Muscle layer of colon (tissue), 2 donors: ENCODE measurements around the gene ENDOU.

ENCODE experiments used
- H3K27ac ChIP-seq: one replicate; pipeline ENCODE4 v1.7.0; 2013; ENCODE audit warnings: low read depth, mild to moderate bottlenecking, low read length, moderate library complexity
- H3K27me3 ChIP-seq, 2 donors: one replicate each; pipeline ENCODE4 v1.7.0; 2013; ENCODE audit warnings: low read length in 2 of 2, mild to moderate bottlenecking in 2 of 2; ENCODE audit not compliant: insufficient read depth in 2 of 2, control insufficient read depth in 1 of 2
- H3K36me3 ChIP-seq: one replicate; pipeline ENCODE4 v1.7.0; 2013; ENCODE audit warnings: mild to moderate bottlenecking, low read length; ENCODE audit not compliant: insufficient read depth
- H3K4me1 ChIP-seq: one replicate; pipeline ENCODE4 v1.7.0; 2013; ENCODE audit warnings: mild to moderate bottlenecking, low read length; ENCODE audit not compliant: insufficient read depth
- H3K4me3 ChIP-seq, 2 donors: one replicate each; pipeline ENCODE4 v1.7.0; 2013; ENCODE audit warnings: low read length in 2 of 2, low read depth in 1 of 2, mild to moderate bottlenecking in 1 of 2, moderate library complexity in 1 of 2
- H3K9ac ChIP-seq: one replicate; pipeline ENCODE4 v1.7.0; 2013; ENCODE audit warnings: low read length
- H3K9me3 ChIP-seq: one replicate; pipeline ENCODE4 v1.7.0; 2013; ENCODE audit warnings: mild to moderate bottlenecking, low read length
- donor health status: abdominal sarcoma.
- donor health status: Adenocarcinoma of cecum.

ENDOU gene

DNA sequence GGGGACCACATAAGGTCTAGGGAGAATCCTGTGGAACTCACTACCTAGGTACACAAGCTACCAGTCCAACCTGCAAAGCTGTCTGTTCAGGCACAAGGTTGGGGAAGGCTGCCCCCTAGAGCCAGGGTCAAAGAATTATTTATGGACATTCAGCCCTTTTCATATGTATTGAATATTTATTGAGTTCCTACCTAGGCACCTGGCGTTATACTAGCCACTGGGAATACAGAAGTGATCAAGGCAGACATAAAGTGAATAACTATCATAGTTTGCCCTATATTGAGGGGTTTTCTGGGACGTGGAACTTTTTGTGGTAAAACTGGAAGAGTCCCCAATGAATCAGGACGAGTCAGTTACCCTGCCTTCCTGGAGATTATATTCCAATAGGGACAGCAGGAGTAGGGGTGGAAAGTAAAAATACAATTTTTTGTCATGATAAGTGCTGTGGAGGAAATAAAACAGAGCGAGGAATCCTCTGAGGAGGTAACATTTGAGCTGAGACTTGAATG, 42.0 kb upstream of the ENDOU start:
- no peaks in the 10 kb centered on the region for H3K36me3 ChIP-seq

DNA sequence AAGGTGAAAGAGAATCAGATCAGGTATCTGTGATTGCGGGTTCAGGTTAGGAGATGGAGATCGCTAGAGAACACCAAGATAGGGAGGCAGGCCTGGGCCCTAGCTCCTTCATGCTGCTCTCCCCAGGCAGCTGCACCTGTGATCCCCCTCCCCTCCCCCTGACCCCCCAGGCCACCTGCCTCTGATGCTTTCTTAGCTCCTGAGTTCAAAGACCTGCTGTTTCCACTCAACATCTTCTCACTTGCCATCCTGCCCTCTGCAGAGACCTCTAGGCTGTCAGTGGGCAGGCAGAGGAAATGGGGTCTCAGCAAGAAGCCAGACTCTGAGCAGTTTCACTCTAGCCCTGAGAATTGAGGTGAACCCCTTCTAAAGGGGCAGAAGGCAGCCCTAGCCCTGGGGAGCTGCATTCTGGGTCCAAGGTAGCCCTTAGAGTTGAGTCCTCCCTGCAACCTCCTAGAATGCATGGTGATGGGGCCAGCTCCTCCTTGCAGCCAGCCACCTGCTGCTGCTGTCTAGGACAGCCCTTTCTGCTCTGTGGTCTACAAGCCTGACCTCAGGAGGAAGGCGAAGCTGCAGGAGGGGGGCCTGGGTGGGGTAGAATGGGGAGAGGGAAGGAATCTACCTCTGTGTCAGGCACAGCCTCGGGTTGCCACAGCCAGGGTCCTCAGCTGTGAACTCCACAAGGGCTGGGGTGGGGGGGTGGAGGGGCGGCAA, 41.4 kb upstream of the ENDOU start:
- H3K27ac ChIP-seq, result no peak overlapping the region

More for the DNA sequence above, 42.0 kb upstream of the ENDOU start:
- Histone ChIP-seq H3K9ac (no peak overlapping the region), H3K27me3 (no peaks in the 10 kb centered on the region), H3K4me3 (no peak overlapping the region), H3K4me1 (peaks cover 24% of the 10 kb centered on the region), H3K27ac (no peak overlapping the region), H3K9me3 (no peaks in the 10 kb centered on the region)

DNA sequence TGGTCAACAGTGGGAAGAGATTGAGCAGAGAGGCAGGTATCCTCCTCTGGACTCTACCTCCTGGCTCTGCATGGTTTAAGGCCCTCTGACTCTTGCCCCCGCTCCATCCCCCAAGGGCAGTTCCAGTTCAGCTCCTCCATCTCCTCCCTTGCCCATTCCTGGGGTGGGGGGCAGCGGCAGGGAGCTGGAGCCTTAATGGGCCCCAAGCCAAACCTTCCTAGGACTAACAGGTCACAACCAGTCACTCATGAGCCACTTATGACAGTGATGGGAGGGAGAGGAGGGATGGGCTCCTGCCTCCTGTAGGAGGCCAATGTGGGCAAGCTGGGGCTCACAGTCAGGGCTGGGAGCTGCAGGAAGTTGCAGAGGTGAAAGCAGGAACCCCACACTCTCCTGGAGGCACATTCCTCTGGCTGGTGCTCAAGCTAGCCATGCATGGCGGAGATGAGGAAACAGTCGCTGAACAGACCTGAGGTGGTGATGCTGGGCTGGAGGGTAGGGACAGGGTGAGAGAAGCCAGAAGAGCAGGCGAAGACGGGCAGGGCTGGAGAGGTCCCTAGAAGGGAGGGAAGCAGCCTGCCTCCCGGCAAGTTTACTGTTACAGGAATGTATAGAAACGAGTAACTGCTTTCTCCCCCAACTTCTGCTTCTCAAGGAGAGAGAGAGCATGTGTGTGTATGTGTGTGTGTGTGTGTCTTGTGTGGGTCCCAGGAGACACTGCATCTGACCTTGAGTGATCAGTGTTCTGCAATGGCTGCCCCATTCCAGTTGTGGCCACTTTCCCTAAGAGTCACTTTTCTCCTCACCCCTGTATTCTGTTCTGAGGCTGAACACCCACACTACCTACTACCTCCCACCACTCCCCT, 38.4 kb upstream of the ENDOU start:
- Histone ChIP-seq H3K9me3 (no peaks in the 10 kb centered on the region), H3K27me3 (no peaks in the 10 kb centered on the region), H3K27ac (no peak overlapping the region), H3K36me3 (no peaks in the 10 kb centered on the region), H3K9ac (no peak overlapping the region), H3K4me3 (no peak overlapping the region), H3K4me1 (peaks cover 25% of the 10 kb centered on the region)

More for the DNA sequence above, 41.4 kb upstream of the ENDOU start:
- Histone ChIP-seq H3K36me3 (no peaks in the 10 kb centered on the region), H3K27me3 (no peaks in the 10 kb centered on the region), H3K4me3 (no peak overlapping the region), H3K9me3 (no peaks in the 10 kb centered on the region), H3K4me1 (peaks cover 23% of the 10 kb centered on the region), H3K9ac (no peak overlapping the region)

DNA sequence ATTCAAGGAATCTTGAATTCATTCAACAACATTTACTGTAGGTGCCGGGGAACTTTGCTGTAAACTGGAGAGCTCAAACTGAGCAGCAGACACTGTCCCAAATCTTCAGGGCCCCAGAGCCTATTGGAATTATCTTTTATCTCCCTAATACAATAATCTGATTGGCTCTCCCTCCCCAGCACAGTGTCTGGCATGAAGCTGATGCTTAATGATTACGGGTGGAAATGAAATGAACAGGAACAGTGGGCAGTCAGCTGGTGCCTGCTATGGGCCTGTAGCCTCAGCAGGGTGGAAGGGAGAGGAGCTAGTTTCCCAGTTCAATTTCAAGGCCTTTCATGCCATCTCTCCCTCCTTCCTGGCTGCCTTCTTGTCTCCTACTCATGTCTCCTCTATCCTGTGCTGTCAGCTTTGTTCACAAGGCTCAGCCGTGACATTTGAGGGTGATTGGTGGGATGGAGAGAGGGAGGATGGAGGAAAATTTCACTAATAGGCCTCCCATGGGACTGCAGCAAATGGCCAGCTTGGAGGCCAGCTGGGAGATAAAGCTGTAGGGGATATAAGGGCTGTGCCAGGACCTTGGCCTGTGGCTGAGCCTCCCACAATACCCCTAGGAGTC, 37.7 kb upstream of the ENDOU start:
- Histone ChIP-seq H3K27ac (no peak overlapping the region), H3K4me1 (peaks cover 32% of the 10 kb centered on the region), H3K9me3 (no peaks in the 10 kb centered on the region), H3K27me3 (no peaks in the 10 kb centered on the region), H3K36me3 (no peaks in the 10 kb centered on the region), H3K9ac (no peak overlapping the region), H3K4me3 (no peak overlapping the region)

DNA sequence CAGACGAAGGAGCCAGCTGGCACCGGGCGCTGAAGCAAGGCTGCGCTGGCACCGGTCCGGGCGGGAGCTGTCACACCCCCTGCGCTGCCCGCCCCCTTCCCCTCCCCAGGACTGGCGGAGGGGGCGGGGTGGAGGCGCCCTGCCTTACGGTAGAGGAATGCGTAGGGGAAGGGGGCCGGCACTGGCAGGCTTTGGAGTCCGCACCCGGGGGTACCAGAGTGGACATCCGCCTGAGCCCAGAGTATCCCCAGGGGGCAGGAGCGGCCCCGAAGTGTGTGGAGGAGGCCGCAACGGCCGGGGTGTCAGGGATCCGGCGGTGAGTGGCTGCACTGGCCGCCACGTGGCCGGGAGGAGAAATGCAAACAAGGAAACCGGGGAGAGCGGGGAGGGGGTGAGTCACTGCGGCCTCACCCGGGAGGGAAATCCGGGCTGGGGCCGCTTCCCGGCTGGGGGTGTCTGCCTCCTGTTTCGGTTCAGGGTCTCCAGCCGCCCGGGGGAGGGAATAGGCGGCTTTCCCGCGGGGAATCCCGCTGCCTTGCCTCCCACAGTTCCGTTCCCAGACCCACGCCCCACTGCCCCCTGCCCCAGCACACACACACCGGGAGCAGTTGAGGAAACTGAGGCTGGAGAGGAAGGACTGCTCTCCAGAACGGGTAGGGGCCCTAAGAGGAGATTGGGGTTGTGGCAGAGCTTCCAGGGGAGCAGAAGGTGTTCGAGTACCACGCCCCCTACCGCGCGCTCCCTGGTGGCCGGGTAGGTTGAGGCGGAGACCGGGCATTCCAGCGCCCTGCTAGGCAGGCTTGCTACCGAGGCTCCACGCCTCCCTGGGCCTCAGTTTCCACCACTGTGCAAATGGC, 33.8 kb upstream of the ENDOU start, which contains the start of gene RAPGEF3:
Gene RAPGEF3 (minus strand): TSS at position 47 of the 857 bp plus-strand sequence. CDS start 324 bp downstream, outside the sequence.
- Histone ChIP-seq H3K36me3 (no peaks in the 10 kb centered on the region), H3K4me3 (peak within 1 kb of the TSS; percentile 67 to 81), H3K27ac (peak within 1 kb of the TSS; percentile 66), H3K4me1 (peaks cover 37% of the 10 kb centered on the region), H3K9ac (peak within 1 kb of the TSS; percentile 53), H3K27me3 (no peaks in the 10 kb centered on the region), H3K9me3 (no peaks in the 10 kb centered on the region)

DNA sequence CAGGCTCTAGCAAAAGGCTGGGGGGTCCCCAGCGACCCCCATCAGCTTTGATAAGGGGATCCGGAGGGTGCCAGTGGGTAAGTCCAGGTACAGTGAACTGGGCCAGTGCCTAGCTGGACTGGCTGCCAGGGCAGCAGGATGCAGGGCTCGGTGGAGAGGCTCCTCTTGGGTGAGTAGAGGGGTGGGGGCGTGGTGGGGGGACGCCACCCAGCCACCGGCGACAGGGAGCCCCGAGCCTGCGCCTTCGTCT, 33.2 kb upstream of the ENDOU start:
- no peaks in the 10 kb centered on the region for H3K36me3 ChIP-seq
- peak overlapping the region; percentile 53 for H3K9ac ChIP-seq
- H3K27ac ChIP-seq, result peak overlapping the region; percentile 66
- H3K4me1 ChIP-seq, result peaks cover 40% of the 10 kb centered on the region
- no peaks in the 10 kb centered on the region for H3K27me3 ChIP-seq
- H3K4me3 ChIP-seq, result peak overlapping the region; percentile 67 to 81
- no peaks in the 10 kb centered on the region for H3K9me3 ChIP-seq

DNA sequence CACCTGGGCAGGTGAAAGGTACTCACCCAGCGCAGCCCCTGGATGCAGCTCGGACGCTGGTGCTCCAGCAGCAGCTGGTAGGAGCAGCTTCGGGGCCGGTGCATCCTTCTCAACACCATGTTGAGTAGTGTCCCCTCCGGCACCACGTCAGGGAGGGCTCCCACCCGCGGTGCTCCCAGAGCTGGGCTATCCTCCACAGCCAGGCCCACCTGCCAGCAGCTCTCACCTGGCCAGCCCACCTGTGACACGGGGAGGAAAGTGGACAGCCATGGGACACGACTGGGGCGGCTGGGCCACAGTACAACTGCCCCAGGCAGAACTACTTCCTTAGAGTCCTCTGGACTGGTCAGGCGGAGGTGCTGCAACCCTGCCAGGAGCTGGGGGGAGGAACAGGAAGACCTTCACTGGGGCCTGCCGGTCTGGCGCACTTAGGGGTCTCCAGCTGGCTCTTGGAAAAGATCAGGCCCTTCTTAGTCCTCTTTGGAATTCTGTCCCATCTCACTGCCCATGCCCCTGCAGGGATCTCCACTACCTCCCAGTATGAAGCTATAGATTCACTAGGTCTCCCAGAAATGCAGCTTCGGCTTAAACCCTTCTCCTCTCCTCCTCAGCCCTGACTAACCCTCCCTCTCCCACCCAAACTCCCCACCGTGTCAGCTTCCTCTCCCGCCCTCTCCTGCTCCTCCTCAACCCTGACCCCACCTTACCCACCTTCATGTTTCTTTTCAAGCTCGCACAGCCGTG, 32.7 kb upstream of the ENDOU start:
- peak overlapping the region; percentile 53 for H3K9ac ChIP-seq
- H3K9me3 ChIP-seq, result no peaks in the 10 kb centered on the region
- peak overlapping the region; percentile 66 for H3K27ac ChIP-seq
- H3K36me3 ChIP-seq, result no peaks in the 10 kb centered on the region
- no peaks in the 10 kb centered on the region for H3K27me3 ChIP-seq
- peaks cover 45% of the 10 kb centered on the region for H3K4me1 ChIP-seq
- H3K4me3 ChIP-seq, result peak overlapping the region; percentile 67 to 81

DNA sequence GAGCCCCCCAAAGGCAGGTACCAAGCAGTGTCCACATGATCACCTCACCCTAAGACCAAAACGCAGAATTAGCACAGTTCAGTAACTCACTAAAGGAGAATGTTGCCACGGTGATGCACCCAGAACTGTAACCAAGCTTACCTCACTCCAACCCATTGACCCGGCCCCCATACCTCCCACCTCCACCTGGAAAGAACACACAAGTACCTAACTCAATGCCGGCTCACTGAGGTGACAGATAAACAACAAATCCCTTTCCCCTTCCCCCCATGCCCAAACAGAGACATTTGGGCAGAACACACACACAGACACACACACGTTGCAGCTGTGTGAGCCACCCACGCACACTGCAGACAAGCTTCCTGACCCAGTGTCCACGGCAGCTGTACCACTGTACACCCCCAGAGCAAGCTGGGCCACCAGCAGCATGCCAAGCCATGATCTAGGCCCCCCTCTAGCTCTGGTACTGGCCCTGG, 32.1 kb upstream of the ENDOU start:
- H3K9me3 ChIP-seq, result no peaks in the 10 kb centered on the region
- H3K27me3 ChIP-seq, result no peaks in the 10 kb centered on the region
- no peaks in the 10 kb centered on the region for H3K36me3 ChIP-seq
- no peak overlapping the region for H3K27ac ChIP-seq
- H3K9ac ChIP-seq, result no peak overlapping the region
- peaks cover 45% of the 10 kb centered on the region for H3K4me1 ChIP-seq
- H3K4me3 ChIP-seq, result peak overlapping the region in 1 of 2 donors; percentile 81

DNA sequence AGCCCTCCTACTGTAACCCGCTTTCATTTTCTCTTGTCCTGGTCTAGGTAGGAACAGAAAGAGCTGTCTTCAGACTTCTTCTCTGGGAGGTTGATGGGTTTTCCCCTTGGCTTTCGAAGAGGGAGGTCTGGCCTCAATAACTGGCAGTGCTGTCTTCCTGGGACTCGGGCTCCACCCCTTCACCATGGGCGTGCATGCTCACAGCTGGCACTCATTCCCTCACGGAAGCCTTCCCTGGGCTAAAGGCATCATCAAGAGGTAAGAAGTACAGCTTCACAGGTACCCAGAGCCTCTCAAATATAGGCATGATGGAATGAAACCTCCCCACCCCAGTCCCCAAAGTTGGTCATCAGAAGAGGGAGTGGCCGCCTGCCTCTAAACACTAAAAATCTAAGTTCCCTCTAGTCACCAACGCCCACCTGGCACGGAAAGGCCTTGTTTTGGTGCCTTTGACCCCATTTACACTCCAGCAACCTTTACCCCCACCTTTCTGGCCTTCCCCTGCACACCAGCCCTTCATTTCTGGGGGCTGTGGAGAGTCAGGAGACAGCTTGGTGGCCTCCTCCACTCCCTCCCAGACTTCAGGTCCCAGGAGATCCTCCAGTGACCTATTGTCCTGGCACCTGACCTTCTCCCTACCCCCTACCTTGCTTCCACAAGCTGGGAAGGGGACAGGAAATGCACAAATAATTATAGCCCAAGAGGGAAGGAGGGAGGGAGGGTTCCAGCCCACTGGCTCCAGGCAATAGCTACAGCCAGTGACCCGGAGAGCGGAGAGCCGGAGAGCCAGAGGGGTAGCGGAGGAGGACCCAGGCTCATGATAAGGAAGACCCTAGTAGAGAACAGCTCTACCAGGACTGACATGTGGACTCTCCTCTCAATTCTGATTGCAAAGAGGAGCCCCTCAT, 30.6 kb upstream of the ENDOU start:
- peaks cover 45% of the 10 kb centered on the region for H3K4me1 ChIP-seq
- H3K4me3 ChIP-seq, result no peak overlapping the region
- no peaks in the 10 kb centered on the region for H3K36me3 ChIP-seq
- H3K9ac ChIP-seq, result no peak overlapping the region
- no peak overlapping the region for H3K27ac ChIP-seq
- no peaks in the 10 kb centered on the region for H3K9me3 ChIP-seq
- no peaks in the 10 kb centered on the region for H3K27me3 ChIP-seq
